Immature natural killer cell (primary cell): Measurements from ENCODE around the gene FYCO1. TPM values are rescaled to one million over a fixed set of nuclear protein-coding genes. Genes with fewer than 3 reads are reported as not detected.

Experiments used
- polyA plus RNA-seq, 3 donors: library from polyadenylated mRNA; unstranded; fragments of 300-500 nt; fragmentation: Illumina TruSeq; gene quantifications; one replicate each; pipeline ENCODE4 v1.2.3, GENCODE V29; 2021

The FYCO1 gene
- polyA plus RNA-seq, 3 donors from 2014 or later, result 0.22 to 6.1 (median 2.1) TPM

Other genes starting within 250 kb of the FYCO1 start
- gene SLC6A20, start 199.3 kb downstream of the FYCO1 start, polyA plus RNA-seq, result not detected
- gene LZTFL1, start 153.7 kb downstream of the FYCO1 start, polyA plus RNA-seq, result 10 to 100 TPM in 2 of 3 donors, 1 to 10 TPM in 1; 4.0 to 15.3 (median 10.5) TPM
- gene CCR9, start 109.3 kb downstream of the FYCO1 start, polyA plus RNA-seq, result not detected
- gene CXCR6, start 52.4 kb downstream of the FYCO1 start, polyA plus RNA-seq, result 10 to 100 TPM in 1 of 3 donors, 1 to 10 TPM in 2; 2.7 to 14.7 (median 8.5) TPM
- under 1 TPM in 2 of 3 donors, not detected in 1; 0.04 to 0.26 TPM for gene XCR1, start 31.7 kb upstream of the FYCO1 start, polyA plus RNA-seq
- gene CCR1, start 212.5 kb upstream of the FYCO1 start, polyA plus RNA-seq, result 10 to 100 TPM; 10.5 to 24.1 (median 11.5) TPM
- under 1 TPM in 1 of 3 donors, not detected in 2; 0.39 TPM for gene CCR3, start 246.6 kb upstream of the FYCO1 start, polyA plus RNA-seq